ENCODE data around the gene PRR5L.

The PRR5L gene

GRCh38 chr11:36380296-36381014, 84.4 kb downstream of the PRR5L start:
- ATAC-seq = no peak

GRCh38 chr11:36381015-36381360, 84.9 kb downstream of the PRR5L start:
- no peak for ATAC-seq

GRCh38 chr11:36383195-36383594, 87.1 kb downstream of the PRR5L start:
- ATAC-seq = no peak

GRCh38 chr11:36385121-36385970, 89.3 kb downstream of the PRR5L start:
- ATAC-seq = peak in 1 of 2 donors; percentile 35

- ATAC-seq = no peak
Observed at GRCh38 chr11:36386411-36386810, 90.3 kb downstream of the PRR5L start.

- ATAC-seq = no peak
Observed at GRCh38 chr11:36388071-36388470, 92.0 kb downstream of the PRR5L start.

- ATAC-seq = no peak
Observed at GRCh38 chr11:36388951-36389350, 92.9 kb downstream of the PRR5L start.

GRCh38 chr11:36389811-36390210, 93.7 kb downstream of the PRR5L start:
- peak in 1 of 2 donors; percentile 63 for ATAC-seq

- peak in 1 of 2 donors; percentile 28 for ATAC-seq
Observed at GRCh38 chr11:36390963-36391471, 94.9 kb downstream of the PRR5L start.

GRCh38 chr11:36392196-36392595, 96.1 kb downstream of the PRR5L start:
- no peak for ATAC-seq

- ATAC-seq = peak in 1 of 2 donors; percentile 20
Observed at GRCh38 chr11:36394056-36394455, 98.0 kb downstream of the PRR5L start.

- no peak for ATAC-seq
Observed at GRCh38 chr11:36394926-36395325, 98.8 kb downstream of the PRR5L start.

- ATAC-seq = no peak
Observed at GRCh38 chr11:36395978-36396736, 100.1 kb downstream of the PRR5L start.

- ATAC-seq = no peak
Observed at GRCh38 chr11:36398231-36398953, 102.3 kb downstream of the PRR5L start.

GRCh38 chr11:36399236-36399635, 103.1 kb downstream of the PRR5L start:
- ATAC-seq = no peak

- no peak for ATAC-seq
Observed at GRCh38 chr11:36399745-36400144, 103.7 kb downstream of the PRR5L start.

- no peak for ATAC-seq
Observed at GRCh38 chr11:36400766-36401455, 104.8 kb downstream of the PRR5L start.

GRCh38 chr11:36402568-36403170, 106.6 kb downstream of the PRR5L start:
- ATAC-seq = no peak

- no peak for ATAC-seq
Observed at GRCh38 chr11:36403661-36404060, 107.6 kb downstream of the PRR5L start.

- ATAC-seq = no peak
Observed at GRCh38 chr11:36404831-36405230, 108.7 kb downstream of the PRR5L start.
